H1 (cell line): ENCODE data around the gene KRT75. TPM values are rescaled to one million over a fixed set of nuclear protein-coding genes. Genes with fewer than 3 reads are reported as not detected.

Experiments used
- EP300 ChIP-seq, 2 experiments: IDR thresholded peaks; 1 replicate in 1 of 2; 2 replicates in 1 of 2; pipeline ENCODE4 v1.6.1; 2011 to 2012; ENCODE audit warnings: low read depth in 2 of 2, low read length in 2 of 2, mild to moderate bottlenecking in 2 of 2, borderline replicate concordance in 1 of 2, inconsistent platforms in 1 of 2, moderate library complexity in 1 of 2
- JUND ChIP-seq: IDR thresholded peaks from 2 replicates; pipeline ENCODE4 v1.6.1; 2011; ENCODE audit warnings: mild to moderate bottlenecking, improper control_type of control experiment, low read length
- NRF1 ChIP-seq: IDR thresholded peaks from 2 replicates; pipeline ENCODE4 v1.6.1; 2011; ENCODE audit warnings: mild to moderate bottlenecking, low read depth, low read length, improper control_type of control experiment
- polyA plus RNA-seq, 7 experiments: library from polyadenylated mRNA; depleted of rRNA in 3 of 7; stranded (reverse) in 5 of 7; unstranded in 2 of 7; fragments of >200 nt in 5 of 7; fragments of 200-250 nt in 2 of 7; gene quantifications; 1 replicate in 5 of 7; 2 replicates in 1 of 7; 4 replicates in 1 of 7; pipeline versions ENCODE4 v1.2.1 to v1.2.3, GENCODE V29; 2011 to 2013; ENCODE audit warnings: missing spikeins in 2 of 7, mixed read lengths in 2 of 7
- total RNA-seq: library from RNA; stranded (reverse); fragmentation: NEBNext Ultra II Directional; extraction: Animal tissue kit (Norgen Biotek cat#: 25700); gene quantifications from 2 replicates; pipeline ENCODE4 v1.2.1, GENCODE V29; 2021

The KRT75 gene
- total and polyA plus RNA-seq, 2 of the 8 experiments (the other 6 are each of a cell fraction or from before 2014, with no cell fraction given): not detected

GRCh38 chr12:52433501-52434080, 580 bp downstream of the KRT75 start (continued):
- TF ChIP-seq EP300 (IDR thresholded peaks at IDR 0.05; ENCODE audit: borderline replicate concordance in 1 of 2, low read depth in 2 of 2, low read length in 2 of 2) (no peak), JUND (no peak), NRF1 (no peak)
